HG03457 (cell line): Measurements from ENCODE around the gene TMEM41B.

Experiments used
- ATAC-seq: cut with Tn5 transposase; IDR thresholded peaks from one replicate; pipeline ENCODE4 v1.9.1; 2021; ENCODE audit warnings: moderate number of reproducible peaks; ENCODE audit not compliant: unreplicated experiment

TMEM41B gene

DNA sequence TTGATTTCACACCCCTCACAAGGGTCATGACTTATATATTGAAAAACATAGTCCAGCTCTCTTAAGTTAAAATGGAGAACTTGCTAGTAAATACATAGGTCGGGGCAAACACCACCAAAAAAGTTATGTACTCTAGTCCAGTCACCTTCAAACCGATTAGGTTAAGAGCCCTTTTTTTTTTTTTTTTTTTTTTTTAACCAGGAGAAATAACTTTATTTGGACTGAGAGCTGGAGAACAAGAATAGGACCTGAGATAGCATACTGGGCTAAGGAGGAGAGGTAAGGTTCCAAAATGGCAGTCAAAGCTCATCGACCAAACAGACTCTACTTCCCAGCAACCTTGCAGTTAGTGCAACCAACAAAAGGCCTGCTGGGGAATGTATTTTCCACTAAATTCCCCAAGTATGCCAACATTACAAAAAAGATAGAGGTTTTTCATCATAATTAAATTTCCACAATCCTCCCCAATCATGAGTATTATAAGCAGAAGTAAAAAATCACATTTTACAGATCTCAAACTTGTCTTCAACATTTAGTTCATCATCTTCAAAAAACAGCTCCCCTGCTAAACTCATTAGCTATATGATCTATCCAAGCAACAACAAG lies 3.8 kb downstream of the TMEM41B start:
- ATAC-seq = no peak

DNA sequence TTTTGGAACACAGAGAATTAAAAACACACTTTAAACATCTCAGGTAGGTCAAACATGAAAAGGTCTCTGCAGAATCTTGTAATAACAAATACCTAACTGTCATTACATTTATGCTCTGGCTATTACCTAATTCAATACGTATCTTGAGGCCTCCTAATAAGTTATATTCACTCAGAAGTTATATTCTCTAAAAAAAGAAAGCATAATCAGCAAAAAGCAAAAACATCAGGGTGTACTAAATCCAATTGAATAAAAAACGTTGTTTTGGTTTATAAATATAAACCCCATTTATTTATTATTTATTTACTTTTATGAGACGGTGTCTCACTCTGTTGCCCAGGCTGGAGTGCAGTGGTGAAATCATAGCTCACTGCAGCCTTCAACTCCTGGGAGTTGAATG lies 10.2 kb downstream of the TMEM41B start:
- ATAC-seq = no peak

DNA sequence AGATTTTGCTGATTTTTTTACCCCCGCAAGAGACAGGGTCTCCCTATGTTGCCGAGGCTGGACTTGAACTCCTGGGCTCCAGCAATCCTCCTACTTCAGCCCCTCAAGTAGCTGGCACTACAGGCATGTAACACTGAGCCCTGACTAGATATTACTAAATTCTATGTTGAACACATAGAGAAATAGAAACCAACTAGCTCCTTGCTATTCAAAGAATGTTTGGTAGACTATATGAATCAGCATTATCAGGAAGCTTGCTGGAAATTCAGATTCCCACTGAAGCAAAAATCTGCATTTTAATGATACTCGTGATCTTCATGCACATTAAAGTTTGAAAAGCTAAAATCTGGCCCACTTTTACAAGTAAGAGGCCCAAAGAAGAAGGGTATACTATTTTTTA lies 11.9 kb downstream of the TMEM41B start:
- no peak for ATAC-seq

GRCh38 chr11:9301720-9302119 lies 12.7 kb downstream of the TMEM41B start:
- no peak for ATAC-seq

GRCh38 chr11:9293646-9294045 lies 20.7 kb downstream of the TMEM41B start:
- no peak for ATAC-seq

- no peak for ATAC-seq
These were observed 28.4 kb downstream of the TMEM41B start for GRCh38 chr11:9285850-9286587.

GRCh38 chr11:9280655-9281301 lies 33.6 kb downstream of the TMEM41B start:
- ATAC-seq = no peak

- no peak for ATAC-seq
These were observed 37.2 kb downstream of the TMEM41B start for GRCh38 chr11:9277176-9277575.

DNA sequence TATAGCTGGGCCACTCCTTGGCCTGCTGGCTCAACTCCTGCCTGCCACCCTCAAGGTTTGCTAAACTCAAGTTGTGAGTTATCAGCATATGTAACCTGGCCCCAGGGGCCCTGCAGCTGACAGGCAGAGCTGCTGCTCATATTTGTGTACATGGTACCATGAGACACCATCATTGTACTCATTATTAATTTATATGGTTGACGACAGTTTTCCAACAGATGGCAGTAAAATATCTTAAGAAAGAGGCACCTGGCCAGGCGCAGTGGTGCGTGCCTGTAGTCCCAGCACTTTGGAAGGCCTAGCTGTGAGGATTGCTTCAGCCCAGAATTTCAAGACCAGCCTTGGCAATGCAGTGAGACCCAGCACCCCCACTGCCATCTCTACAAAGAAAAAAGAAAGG lies 37.8 kb downstream of the TMEM41B start:
- no peak for ATAC-seq

GRCh38 chr11:9274499-9275258 lies 39.7 kb downstream of the TMEM41B start:
- no peak for ATAC-seq

GRCh38 chr11:9273376-9274336 lies 40.7 kb downstream of the TMEM41B start:
- ATAC-seq = no peak

DNA sequence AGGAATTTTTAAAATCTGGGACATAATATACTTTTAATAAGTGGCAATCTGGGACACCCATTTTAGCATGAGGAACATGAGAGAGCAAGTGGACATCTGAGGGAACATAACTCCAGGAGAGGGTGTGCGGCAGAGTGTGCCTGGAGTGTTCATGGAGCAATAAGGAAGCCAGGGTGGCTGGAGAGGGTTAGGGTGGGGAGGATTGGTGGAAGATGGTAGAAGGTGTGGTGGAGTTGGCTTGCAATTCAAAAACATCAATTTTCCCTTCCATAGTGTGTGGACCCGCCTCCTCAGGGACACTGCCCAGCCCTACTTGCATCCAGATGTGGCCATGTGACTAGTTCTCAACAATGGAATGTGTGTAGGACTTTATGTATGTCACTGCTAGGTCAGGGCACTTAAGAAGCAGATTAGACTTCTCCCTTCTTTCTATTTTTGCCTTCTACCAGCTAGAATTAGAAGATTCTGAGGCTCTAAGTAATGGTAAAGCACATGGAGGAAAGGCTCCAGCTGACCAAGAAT lies 44.8 kb downstream of the TMEM41B start:
- no peak for ATAC-seq

DNA sequence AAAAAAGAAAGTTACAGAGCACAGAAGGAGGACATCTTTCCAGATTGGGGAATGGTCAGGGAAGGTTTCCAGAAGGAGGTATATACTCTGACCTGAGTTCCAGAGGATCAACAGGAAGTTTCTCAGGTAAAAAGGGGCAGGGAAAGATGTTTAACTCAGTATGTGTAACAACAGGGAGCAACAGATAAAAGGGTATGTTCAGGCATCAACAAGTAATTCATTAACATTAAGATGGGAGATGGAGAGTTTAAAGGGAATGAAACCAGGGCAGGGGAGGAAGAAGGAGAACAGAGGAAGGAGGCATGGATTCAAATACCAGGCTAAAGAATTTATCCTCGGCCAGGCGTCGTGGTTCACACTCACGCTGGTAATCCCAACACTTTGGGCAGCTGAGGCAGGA lies 46.7 kb downstream of the TMEM41B start:
- no peak for ATAC-seq

- no peak for ATAC-seq
These were observed 47.5 kb downstream of the TMEM41B start for GRCh38 chr11:9266926-9267325.

DNA sequence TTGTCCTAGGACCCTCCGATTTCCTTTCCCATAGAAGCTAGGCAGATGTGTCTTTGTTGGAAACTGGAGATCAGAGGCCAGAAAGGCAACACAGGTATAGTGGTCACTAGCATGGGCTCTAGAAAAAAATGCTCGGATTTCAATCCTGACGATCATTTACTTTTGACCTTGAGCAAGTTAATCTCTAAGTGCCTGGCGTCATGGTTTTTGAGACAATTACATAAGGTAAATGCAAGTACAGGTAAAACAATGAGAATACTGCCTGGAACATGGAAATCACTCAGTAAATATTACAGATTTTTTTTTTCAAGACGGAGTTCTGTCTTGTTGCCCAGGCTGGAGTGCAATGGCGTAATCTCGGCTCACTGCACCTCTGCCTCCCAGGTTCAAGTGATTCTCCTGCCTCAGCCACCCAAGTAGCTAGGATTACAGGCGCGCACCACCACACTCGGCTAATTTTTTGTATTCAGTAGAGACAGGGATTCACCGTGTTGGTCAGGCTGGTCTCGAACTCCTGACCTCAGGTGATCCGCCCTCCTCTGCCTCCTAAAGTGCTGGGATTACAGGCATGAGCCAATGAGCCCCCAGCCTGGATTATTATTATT lies 48.2 kb downstream of the TMEM41B start:
- no peak for ATAC-seq

- ATAC-seq = no peak
These were observed 48.9 kb downstream of the TMEM41B start, which contains the start of gene DENND5A for GRCh38 chr11:9265211-9266131. Gene DENND5A (minus strand): TSS chr11:9265350. CDS start chr11:9265069, 281 bp downstream.

GRCh38 chr11:9264316-9265210 lies 49.8 kb downstream of the TMEM41B start:
- no peak for ATAC-seq
